GM19395 (cell line): Measurements from ENCODE around the gene CTTNBP2NL.

Experiments
- ATAC-seq: cut with Tn5 transposase; IDR thresholded peaks from one replicate; pipeline ENCODE4 v1.9.1; 2021; ENCODE audit warnings: mild to moderate bottlenecking, moderate library complexity; ENCODE audit not compliant: unreplicated experiment

CTTNBP2NL gene

GRCh38 chr1:112505878-112506277 lies 109.9 kb downstream of the CTTNBP2NL start:
- ATAC-seq = no peak

GRCh38 chr1:112506306-112506705 lies 110.3 kb downstream of the CTTNBP2NL start:
- ATAC-seq = no peak

GRCh38 chr1:112506731-112507130 lies 110.7 kb downstream of the CTTNBP2NL start:
- ATAC-seq = no peak

GRCh38 chr1:112507336-112507735 lies 111.3 kb downstream of the CTTNBP2NL start:
- ATAC-seq = no peak

- no peak for ATAC-seq
Observed at GRCh38 chr1:112507921-112508277, 111.9 kb downstream of the CTTNBP2NL start.

- peak; percentile 51 for ATAC-seq
Observed at GRCh38 chr1:112508278-112509004, 112.4 kb downstream of the CTTNBP2NL start, which contains the start of gene WNT2B. TSS of gene WNT2B (plus strand) at chr1:112508965. CDS start at chr1:112509263, 298 bp downstream.

- ATAC-seq = peak; percentile 18
Observed at GRCh38 chr1:112509005-112509659, 113.1 kb downstream of the CTTNBP2NL start.

GRCh38 chr1:112509660-112510178 lies 113.7 kb downstream of the CTTNBP2NL start:
- ATAC-seq = no peak

GRCh38 chr1:112510340-112510739 lies 114.3 kb downstream of the CTTNBP2NL start:
- ATAC-seq = no peak
